ENCODE data around the gene POLR2C. TPM values are rescaled to one million over a fixed set of nuclear protein-coding genes. Genes with fewer than 3 reads are reported as not detected.

The POLR2C gene
- total and polyA plus RNA-seq, 10 donors, result 23.2 to 75.6 (median 49.0) TPM

- Histone ChIP-seq H3K27me3 (replicated peaks in 1 of 7) (no peaks in the 10 kb centered on the region), H3K4me1 (peaks cover 8 to 43% (median 34%) of the 10 kb centered on the region in 6 donors), H3K36me3 (peaks cover 0 to 67% (median 13%) of the 10 kb centered on the region in 6 donors), H3K27ac (no peak overlapping the region), H3K4me3 (no peak overlapping the region), H3K9me3 (no peaks in the 10 kb centered on the region)
- no peak for TF ChIP-seq POLR2AphosphoS5 (IDR thresholded peaks at IDR 0.05)
- no peak for TF ChIP-seq CTCF (IDR thresholded peaks at IDR 0.05 in 8 of 11, conservative IDR thresholded peaks at IDR 0.05 in 3 of 11)
- TF ChIP-seq POLR2A (IDR thresholded peaks at IDR 0.05), result no peak
- 87 to 100% (median 91%) methylated on average over 3 of the region's 3 CpGs for WGBS, 5 donors
- intact Hi-C loops (cut with DNase I; ENCODE audit: low total_unique reads), result loop anchor here (5.0 to 10.0 kb wide), 2 partner anchors 52 to 214 kb away; partner anchors contain the start of gene POLR2C
- DNase-seq, result no peak
These were observed 54.3 kb downstream of the POLR2C start for GRCh38 chr16:57516773-57517172.

GRCh38 chr16:57517397-57518367 is 55.2 kb downstream of the POLR2C start:
- H3K27me3 ChIP-seq (replicated peaks in 1 of 7), result no peaks in the 10 kb centered on the region
- intact Hi-C loops (cut with DNase I; ENCODE audit: low total_unique reads), result loop anchor here (2.0 to 10.0 kb wide), 3 partner anchors 53 to 215 kb away; partner anchors contain the start of gene POLR2C
- H3K4me3 ChIP-seq, result no peak overlapping the region
- 88 to 94% (median 92%) methylated on average over 29 to 31 of the region's 31 CpGs for WGBS, 5 donors
- no peak overlapping the region for H3K27ac ChIP-seq
- H3K4me1 ChIP-seq, result peaks cover 8 to 48% (median 36%) of the 10 kb centered on the region in 6 donors
- no peaks in the 10 kb centered on the region for H3K9me3 ChIP-seq
- DNase-seq, result no peak
- TF ChIP-seq POLR2AphosphoS5 (IDR thresholded peaks at IDR 0.05), result no peak
- no peak for TF ChIP-seq CTCF (IDR thresholded peaks at IDR 0.05 in 8 of 11, conservative IDR thresholded peaks at IDR 0.05 in 3 of 11)
- TF ChIP-seq POLR2A (IDR thresholded peaks at IDR 0.05), result no peak
- peaks cover 0 to 58% (median 13%) of the 10 kb centered on the region in 6 donors for H3K36me3 ChIP-seq

- intact Hi-C loops (cut with DNase I; ENCODE audit: low total_unique reads), result loop anchor here (2.0 to 10.0 kb wide), 3 partner anchors 54 to 216 kb away; partner anchors contain the start of gene POLR2C
- Histone ChIP-seq H3K36me3 (peaks cover 0 to 55% (median 13%) of the 10 kb centered on the region in 6 donors), H3K27ac (no peak overlapping the region), H3K4me1 (peaks cover 7 to 48% (median 36%) of the 10 kb centered on the region in 6 donors), H3K27me3 (replicated peaks in 1 of 7) (no peaks in the 10 kb centered on the region), H3K4me3 (no peak overlapping the region), H3K9me3 (no peaks in the 10 kb centered on the region)
- DNase-seq, result no peak
- 89 to 97% (median 94%) methylated on average over 13 of the region's 13 CpGs for WGBS, 5 donors
- no peak for TF ChIP-seq CTCF (IDR thresholded peaks at IDR 0.05 in 8 of 11, conservative IDR thresholded peaks at IDR 0.05 in 3 of 11)
- no peak for TF ChIP-seq POLR2AphosphoS5 (IDR thresholded peaks at IDR 0.05)
- no peak for TF ChIP-seq POLR2A (IDR thresholded peaks at IDR 0.05)
These were observed 56.0 kb downstream of the POLR2C start for GRCh38 chr16:57518520-57518919.

- intact Hi-C loops (cut with DNase I; ENCODE audit: low total_unique reads), result loop anchor here (2.0 to 10.0 kb wide), 3 partner anchors 54 to 217 kb away; partner anchors contain the start of gene POLR2C
- no peak for DNase-seq
- WGBS, 5 donors, result 88 to 97% (median 92%) methylated on average over 6 of the region's 6 CpGs
- Histone ChIP-seq H3K27ac (no peak overlapping the region), H3K4me3 (no peak overlapping the region), H3K36me3 (peaks cover 0 to 51% (median 13%) of the 10 kb centered on the region in 6 donors), H3K9me3 (no peaks in the 10 kb centered on the region), H3K4me1 (peaks cover 3 to 48% (median 33%) of the 10 kb centered on the region in 6 donors), H3K27me3 (replicated peaks in 1 of 7) (no peaks in the 10 kb centered on the region)
- TF ChIP-seq CTCF (IDR thresholded peaks at IDR 0.05 in 8 of 11, conservative IDR thresholded peaks at IDR 0.05 in 3 of 11), result no peak
- TF ChIP-seq POLR2AphosphoS5 (IDR thresholded peaks at IDR 0.05), result no peak
- no peak for TF ChIP-seq POLR2A (IDR thresholded peaks at IDR 0.05)
These were observed 56.4 kb downstream of the POLR2C start for GRCh38 chr16:57518922-57519321.

Data from spleen (tissue), 11 donors.